Measurements from ENCODE around the gene STAC. TPM values are rescaled to one million over a fixed set of nuclear protein-coding genes. Genes with fewer than 3 reads are reported as not detected.

The STAC gene
- total and polyA plus RNA-seq, 2 experiments from 2014 or later, result 12.2 to 24.9 TPM

GRCh38 chr3:36365829-36366228 lies 14.5 kb upstream of the STAC start:
- no peak for TF ChIP-seq CTCF (IDR thresholded peaks at IDR 0.05; ENCODE audit: low read depth, low read length)
- no peaks in the 10 kb centered on the region for H3K27me3 ChIP-seq
- H3K4me3 ChIP-seq, result no peak overlapping the region
- H3K27ac ChIP-seq, result no peak overlapping the region
- no peaks in the 10 kb centered on the region for H3K36me3 ChIP-seq
- DNase-seq (ENCODE audit: low read depth in 1 of 2, low spot score in 1 of 2), result no peak
- H3K9me3 ChIP-seq (ENCODE audit: low read depth), result no peaks in the 10 kb centered on the region
- H3K4me1 ChIP-seq (ENCODE audit: low read depth), result no peaks in the 10 kb centered on the region

- no peak for TF ChIP-seq CTCF (IDR thresholded peaks at IDR 0.05; ENCODE audit: low read depth, low read length)
- no peak for DNase-seq (ENCODE audit: low read depth in 1 of 2, low spot score in 1 of 2)
- Histone ChIP-seq H3K27me3 (no peaks in the 10 kb centered on the region), H3K27ac (no peak overlapping the region), H3K36me3 (no peaks in the 10 kb centered on the region), H3K9me3 (ENCODE audit: low read depth) (no peaks in the 10 kb centered on the region), H3K4me3 (no peak overlapping the region), H3K4me1 (ENCODE audit: low read depth) (no peaks in the 10 kb centered on the region)
Measured at GRCh38 chr3:36366308-36366707, 14.0 kb upstream of the STAC start.

- Histone ChIP-seq H3K36me3 (no peaks in the 10 kb centered on the region), H3K4me3 (no peak overlapping the region), H3K27me3 (no peaks in the 10 kb centered on the region), H3K4me1 (ENCODE audit: low read depth) (no peaks in the 10 kb centered on the region), H3K9me3 (ENCODE audit: low read depth) (no peaks in the 10 kb centered on the region), H3K27ac (no peak overlapping the region)
- no peak for DNase-seq (ENCODE audit: low read depth in 1 of 2, low spot score in 1 of 2)
- TF ChIP-seq CTCF (IDR thresholded peaks at IDR 0.05; ENCODE audit: low read depth, low read length), result no peak
Measured at GRCh38 chr3:36367912-36368573, 12.3 kb upstream of the STAC start.

- H3K27me3 ChIP-seq, result no peaks in the 10 kb centered on the region
- peak in 1 of 2 donors; percentile 8 for DNase-seq (ENCODE audit: low read depth in 1 of 2, low spot score in 1 of 2)
- TF ChIP-seq CTCF (IDR thresholded peaks at IDR 0.05; ENCODE audit: low read depth, low read length), result no peak
- no peaks in the 10 kb centered on the region for H3K36me3 ChIP-seq
- H3K27ac ChIP-seq, result no peak overlapping the region
- no peak overlapping the region for H3K4me3 ChIP-seq
- H3K4me1 ChIP-seq (ENCODE audit: low read depth), result no peaks in the 10 kb centered on the region
- H3K9me3 ChIP-seq (ENCODE audit: low read depth), result no peaks in the 10 kb centered on the region
Measured at GRCh38 chr3:36372534-36372935, 7.8 kb upstream of the STAC start.

- Histone ChIP-seq H3K9me3 (ENCODE audit: low read depth) (no peaks in the 10 kb centered on the region), H3K4me3 (no peak overlapping the region), H3K4me1 (ENCODE audit: low read depth) (no peaks in the 10 kb centered on the region), H3K27me3 (no peaks in the 10 kb centered on the region), H3K36me3 (no peaks in the 10 kb centered on the region), H3K27ac (no peak overlapping the region)
- peak in 1 of 2 donors; percentile 42 for DNase-seq (ENCODE audit: low read depth in 1 of 2, low spot score in 1 of 2)
- TF ChIP-seq CTCF (IDR thresholded peaks at IDR 0.05; ENCODE audit: low read depth, low read length), result no peak
Measured at GRCh38 chr3:36373084-36373483, 7.2 kb upstream of the STAC start.

Measured in cardiac muscle cell (in vitro differentiated cells and primary cell).